SK-N-MC (cell line): ENCODE data around the gene TMPRSS3.

ENCODE experiments used
- EZH2 ChIP-seq: fragments of 200-600 bp; sonication (generic); IDR thresholded peaks from one replicate; pipeline ENCODE4 v1.6.1; 2017; ENCODE audit warnings: antibody characterized with exemption
- POLR2AphosphoS5 ChIP-seq: IDR thresholded peaks from 2 replicates; pipeline ENCODE4 v1.6.1; 2012; ENCODE audit warnings: mild to moderate bottlenecking, low read depth, low read length, borderline replicate concordance

- TF ChIP-seq EZH2 (no peak), POLR2AphosphoS5 (no peak)
Measured at GRCh38 chr21:42377211-42377950, 18.5 kb downstream of the TMPRSS3 start.
